ENCODE data around the gene ZNF785.

GRCh38 chr16:30552956-30553355, 32.5 kb downstream of the ZNF785 start:
- TF ChIP-seq POLR2A (IDR thresholded peaks at IDR 0.05) (no peak), POLR2AphosphoS5 (IDR thresholded peaks at IDR 0.05) (no peak), CTCF (IDR thresholded peaks at IDR 0.05) (no peak), EP300 (IDR thresholded peaks at IDR 0.05) (no peak)
